Lung microvascular endothelial cell (primary cell): ENCODE measurements around the gene ANO8. TPM values are rescaled to one million over a fixed set of nuclear protein-coding genes. Genes with fewer than 3 reads are reported as not detected.
A peak's percentile ranks its signal among the peaks of the same experiment; 100 is the strongest.
"Not testable (repeated sequence)": the region's sequence is repeated elsewhere in the genome, so short reads cannot be mapped to it uniquely, and the experiment has no call there.

Source experiments
- DNase-seq, 2 donors: peaks; one replicate each; pipeline versions ENCODE4 v3.0.0 to v3.0.0-alpha.2; 2010; ENCODE audit warnings: low read depth in 2 of 2
- total RNA-seq: library from RNA; depleted of rRNA; stranded (reverse); fragments of >200 nt; gene quantifications from 2 replicates; pipeline ENCODE4 v1.2.1, GENCODE V29; 2014

Gene ANO8
- total RNA-seq, 1 donor from 2014 or later, result 3.0 TPM

- no peak for DNase-seq
These were observed 47.9 kb downstream of the ANO8 start for GRCh38 chr19:17286752-17287151.

DNA sequence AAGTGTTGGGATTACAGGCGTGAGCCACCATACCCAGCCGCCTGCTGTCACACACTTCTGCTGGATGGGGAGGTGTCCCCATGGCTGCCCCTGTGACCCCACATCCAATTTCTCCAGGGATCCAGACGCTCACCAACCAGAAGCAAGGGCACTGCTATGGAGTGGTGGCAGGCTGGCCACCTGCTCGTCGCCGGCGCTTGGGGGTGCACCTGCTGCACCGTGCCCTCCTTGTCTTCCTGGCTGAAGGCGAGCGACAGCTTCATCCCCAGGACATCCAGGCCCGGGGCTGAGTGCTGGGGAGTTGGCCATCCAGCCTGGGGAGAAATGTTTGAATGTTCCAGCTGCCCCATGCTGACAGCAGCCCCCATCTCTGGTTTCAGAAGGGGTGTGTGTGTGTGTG, 48.4 kb downstream of the ANO8 start:
- no peak for DNase-seq

GRCh38 chr19:17285415-17286135, 49.1 kb downstream of the ANO8 start:
- no peak for DNase-seq

DNA sequence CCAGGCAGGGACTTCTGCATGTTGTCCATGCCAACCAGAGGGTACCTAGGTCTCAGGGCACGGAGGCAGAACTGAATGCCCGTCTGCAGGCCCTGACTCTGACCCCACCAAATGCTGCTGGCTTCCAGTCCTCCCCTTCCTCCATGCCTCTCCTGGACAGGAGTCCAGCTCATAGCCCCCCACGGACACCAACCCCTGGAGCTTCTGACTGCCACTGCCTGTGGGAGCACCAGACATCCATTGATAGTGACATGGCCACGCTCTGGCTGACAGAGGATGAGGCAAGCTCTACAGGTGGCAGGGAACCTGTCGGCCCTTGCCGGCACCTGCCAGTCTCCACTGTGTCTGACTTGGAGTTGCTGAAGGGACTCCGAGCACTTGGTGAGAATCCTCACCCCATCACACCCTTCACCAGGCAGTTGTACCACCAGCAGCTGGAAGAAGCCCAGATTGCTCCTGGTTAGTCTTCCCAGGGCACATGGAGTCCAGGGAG, 51.1 kb downstream of the ANO8 start:
- DNase-seq, result no peak

- DNase-seq, result peak; percentile 74 to 85
These were observed 52.0 kb downstream of the ANO8 start for GRCh38 chr19:17282488-17283125.

DNA sequence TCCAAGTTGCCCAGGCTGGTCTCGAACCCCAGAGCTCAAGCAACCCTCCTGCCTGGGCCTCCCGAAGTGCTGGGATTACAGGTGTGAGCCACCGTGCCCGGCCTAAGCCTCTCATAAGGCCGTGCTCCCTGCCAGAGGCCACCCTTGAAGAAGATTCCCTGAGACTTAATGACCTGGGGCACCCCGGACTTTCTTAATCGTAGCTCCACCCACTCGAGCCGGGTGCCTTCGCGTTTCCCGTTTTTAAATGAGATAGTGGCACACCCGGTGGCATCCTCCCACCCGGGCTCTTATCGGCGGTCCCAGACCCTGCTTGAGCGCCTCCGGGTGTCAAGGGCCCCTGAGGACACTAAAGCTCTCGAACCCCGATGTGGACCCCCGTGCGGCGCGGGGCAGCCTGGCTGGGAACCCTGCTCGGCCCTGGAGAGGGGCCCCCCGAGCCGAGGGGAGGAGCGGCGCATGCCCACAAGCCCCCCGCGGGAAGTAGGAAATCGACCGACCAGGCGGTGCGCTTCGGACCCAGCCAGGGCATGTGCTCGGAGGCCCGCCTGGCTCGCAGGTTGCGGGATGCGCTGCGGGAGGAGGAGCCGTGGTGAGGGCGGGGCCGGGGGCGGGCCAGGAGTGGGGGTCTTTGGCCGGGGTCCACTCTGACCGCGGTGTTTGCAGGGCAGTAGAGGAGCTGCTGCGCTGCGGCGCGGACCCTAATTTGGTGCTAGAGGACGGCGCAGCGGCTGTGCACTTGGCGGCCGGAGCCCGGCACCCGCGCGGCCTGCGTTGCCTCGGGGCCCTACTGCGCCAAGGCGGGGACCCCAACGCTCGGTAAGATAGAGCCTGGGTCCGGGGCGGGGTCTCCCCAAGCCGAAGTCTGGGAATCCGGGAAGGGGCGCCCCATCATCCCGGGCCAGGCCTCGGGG, 53.0 kb downstream of the ANO8 start, which contains the start of gene ANKLE1:
ANKLE1 (plus strand) TSS at position 511 of the 914 bp plus-strand sequence; CDS start at position 531, 20 bp downstream.
- DNase-seq, result peak in 1 of 2 donors; percentile 48

GRCh38 chr19:17279436-17279835, 55.2 kb downstream of the ANO8 start:
- no peak for DNase-seq

DNA sequence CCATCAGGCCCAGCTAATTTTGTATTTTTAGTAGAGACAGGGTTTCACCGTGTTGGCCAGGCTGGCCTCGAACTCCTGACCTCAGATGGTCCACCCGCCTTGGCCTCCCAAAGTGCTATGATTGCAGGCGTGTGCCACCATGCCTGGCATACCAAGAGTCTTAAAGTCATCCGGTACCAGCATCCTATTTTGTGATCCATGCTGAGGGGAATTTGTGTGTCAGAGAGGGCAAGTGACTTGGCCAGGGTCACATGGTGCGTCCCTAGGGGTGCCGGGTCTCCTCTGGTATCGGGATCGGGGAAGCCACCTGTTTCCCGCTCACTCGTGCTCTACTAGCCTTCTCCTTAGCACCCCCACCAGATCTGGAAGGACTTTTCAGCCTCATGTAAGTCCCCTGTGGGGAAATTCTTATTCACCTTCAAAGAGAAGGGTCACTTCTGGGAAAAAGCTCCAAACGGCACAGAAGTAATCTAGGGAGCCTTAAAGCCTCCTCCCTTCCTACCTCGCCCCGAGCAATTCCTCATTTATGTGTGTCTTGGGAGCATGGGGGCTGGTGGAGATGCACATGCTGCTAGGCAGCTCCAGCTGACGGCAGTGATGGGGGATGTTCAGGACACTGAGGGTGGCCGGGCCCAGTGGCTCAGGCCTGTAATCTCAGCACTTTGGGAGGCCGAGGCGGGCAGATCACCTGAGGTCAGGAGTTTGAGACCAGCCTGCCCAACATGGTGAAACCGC, 59.0 kb downstream of the ANO8 start:
- DNase-seq, result no peak

DNA sequence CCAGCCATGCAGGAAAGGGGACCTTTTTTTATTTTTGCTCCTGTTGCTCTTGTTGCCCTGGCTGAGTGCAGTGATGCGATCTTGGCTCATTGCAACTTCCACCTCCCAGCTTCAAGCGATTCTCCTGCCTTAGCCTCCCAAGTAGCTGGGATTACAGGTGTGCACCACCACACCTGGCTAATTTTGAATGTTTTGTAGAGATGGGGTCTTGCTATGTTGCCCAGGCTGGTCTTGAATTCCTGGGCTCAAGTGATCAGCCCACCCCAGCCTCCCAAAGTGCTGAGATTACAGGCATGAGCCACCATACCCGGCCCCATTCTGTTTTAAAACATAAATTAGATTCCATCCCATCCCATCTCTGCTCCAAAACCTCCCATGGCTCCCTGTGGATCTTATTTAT, 59.8 kb downstream of the ANO8 start:
- DNase-seq, result not testable (repeated sequence)

Other genes with a start within 250 kb of the ANO8 start
- 10.7 and 12.9 TPM in 2 replicates for gene USE1, start 119.5 kb downstream of the ANO8 start, total RNA-seq
- 2.6 and 4.0 TPM in 2 replicates for gene OCEL1, start 108.6 kb downstream of the ANO8 start, total RNA-seq
- 22.9 and 38.5 TPM in 2 replicates for gene NR2F6, start 88.9 kb downstream of the ANO8 start, total RNA-seq
- gene USHBP1, start 70.1 kb downstream of the ANO8 start, total RNA-seq, result 21.6 and 33.5 TPM in 2 replicates
- gene BABAM1, start 67.4 kb downstream of the ANO8 start, total RNA-seq, result 61.3 and 73.2 TPM in 2 replicates
- gene ANKLE1, start 53.0 kb downstream of the ANO8 start, total RNA-seq, result 0.20 and 0.44 TPM in 2 replicates
- gene ABHD8, start 31.4 kb downstream of the ANO8 start, total RNA-seq, result 5.2 and 5.6 TPM in 2 replicates
- gene MRPL34, start 29.0 kb downstream of the ANO8 start, total RNA-seq, result 29.6 and 56.9 TPM in 2 replicates
- gene DDA1, start 25.3 kb downstream of the ANO8 start, total RNA-seq, result 16.6 and 20.0 TPM in 2 replicates
- 5.0 and 6.3 TPM in 2 replicates for gene GTPBP3, start 2.7 kb upstream of the ANO8 start, total RNA-seq
- 0.99 and 5.2 TPM in 2 replicates for gene PLVAP, start 42.5 kb upstream of the ANO8 start, total RNA-seq
- gene CCDC194, start 59.3 kb upstream of the ANO8 start, total RNA-seq, result not detected in 2 replicates
- 3.6 and 10.5 TPM in 2 replicates for gene BST2, start 70.8 kb upstream of the ANO8 start, total RNA-seq
- gene MVB12A, start 85.2 kb upstream of the ANO8 start, total RNA-seq, result 32.3 and 33.9 TPM in 2 replicates
- not detected in 2 replicates for gene TMEM221, start 113.8 kb upstream of the ANO8 start, total RNA-seq
- not detected in 2 replicates for gene NXNL1, start 126.1 kb upstream of the ANO8 start, total RNA-seq
- 12.6 and 22.2 TPM in 2 replicates for gene SLC27A1, start 135.7 kb upstream of the ANO8 start, total RNA-seq
- 46.4 and 67.5 TPM in 2 replicates for gene PGLS, start 176.8 kb upstream of the ANO8 start, total RNA-seq
- 44.0 and 49.7 TPM in 2 replicates for gene COLGALT1, start 220.8 kb upstream of the ANO8 start, total RNA-seq